Activated naive CD4-positive, alpha-beta T cell treated with anti-CD3 and anti-CD28 coated beads, Interleukin-2, amount 10 ng/mL, durations not matched to agents 7 days and 5 days (primary cell): ENCODE data around the gene ZFP36L1.
A peak's percentile ranks its signal among the peaks of the same experiment; 100 is the strongest.

Experiments
- CTCF ChIA-PET: fragments of 350-600 bp; sonication (Branson Sonifier 250); formaldehyde crosslinking; loops from one replicate; lab custom pipeline; 2021; ENCODE audit warnings: antibody characterized with exemption; lab: Charles Lee
- DNase-seq: peaks from one replicate; pipeline ENCODE4 v3.0.0-alpha.2; 2020
- H3K27ac Mint-ChIP-seq: one replicate; pipeline ENCODE4 v1.8.0; 2021; ENCODE audit warnings: mild to moderate bottlenecking, moderate library complexity, mixed read lengths
- H3K27me3 Mint-ChIP-seq: one replicate; pipeline ENCODE4 v1.8.0; 2021; ENCODE audit warnings: mild to moderate bottlenecking, mixed read lengths
- H3K36me3 Mint-ChIP-seq: one replicate; pipeline ENCODE4 v1.8.0; 2021; ENCODE audit warnings: mixed read lengths
- H3K4me1 Mint-ChIP-seq: one replicate; pipeline ENCODE4 v1.8.0; 2021; ENCODE audit warnings: mixed read lengths
- H3K4me3 Mint-ChIP-seq: one replicate; pipeline ENCODE4 v1.8.0; 2021; ENCODE audit warnings: mild to moderate bottlenecking, moderate library complexity, mixed read lengths
- H3K9me3 Mint-ChIP-seq: one replicate; pipeline ENCODE4 v1.8.0; 2021; ENCODE audit warnings: mixed read lengths

ZFP36L1 gene

DNA sequence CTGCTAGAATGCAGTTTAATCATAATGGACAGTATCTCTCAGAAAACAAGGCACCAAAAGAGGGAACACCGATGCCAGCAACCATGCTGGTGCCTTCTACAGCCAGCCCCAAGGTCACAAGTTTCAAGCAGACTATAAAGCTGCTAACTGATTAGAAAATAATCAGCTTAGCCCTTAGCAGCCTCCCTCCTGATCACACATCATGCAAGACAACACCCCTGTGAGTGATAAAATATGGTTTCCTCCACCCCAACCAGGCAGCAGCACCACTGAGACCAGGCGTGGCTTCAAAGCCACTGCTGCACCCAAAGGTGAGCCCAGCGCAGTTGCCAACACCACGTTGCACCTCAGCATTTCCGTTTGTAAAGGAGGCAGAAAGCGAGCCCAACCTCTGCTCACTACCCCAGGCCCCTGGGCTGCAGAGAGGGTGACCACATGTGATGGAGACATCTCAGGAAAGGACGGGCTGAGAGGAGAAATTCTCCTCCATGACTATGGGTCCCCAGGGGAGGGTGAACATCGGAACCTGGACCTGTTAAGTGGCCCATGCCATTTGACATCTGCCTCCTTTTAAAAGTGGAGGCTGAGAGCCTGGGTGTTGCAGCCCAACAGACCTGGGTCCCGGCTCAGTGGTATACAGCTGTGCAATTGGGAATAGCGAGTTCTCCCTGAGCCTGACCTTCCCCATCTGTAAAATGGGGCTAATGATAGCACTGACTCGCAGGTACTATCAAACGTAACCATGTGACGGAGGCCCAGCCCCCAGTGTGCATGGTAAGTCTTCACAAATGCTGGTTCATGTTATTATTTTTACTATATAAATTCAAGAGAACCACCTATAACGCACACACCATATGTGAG is 11.5 kb downstream of the ZFP36L1 start:
- peak overlapping the region; percentile 77 for H3K4me3 Mint-ChIP-seq
- peak overlapping the region; percentile 99 for H3K27ac Mint-ChIP-seq
- no peaks in the 10 kb centered on the region for H3K27me3 Mint-ChIP-seq
- no peaks in the 10 kb centered on the region for H3K9me3 Mint-ChIP-seq
- CTCF ChIA-PET = interaction anchor here (1.0 to 2.4 kb wide), 12 partner anchors 9 to 532 kb away, joined by 3 to 8 read pairs (median 4); no protein-coding TSS in a partner anchor
- peak; percentile 87 for DNase-seq
- peaks cover 83% of the 10 kb centered on the region for H3K4me1 Mint-ChIP-seq
- H3K36me3 Mint-ChIP-seq = peaks cover 9% of the 10 kb centered on the region

DNA sequence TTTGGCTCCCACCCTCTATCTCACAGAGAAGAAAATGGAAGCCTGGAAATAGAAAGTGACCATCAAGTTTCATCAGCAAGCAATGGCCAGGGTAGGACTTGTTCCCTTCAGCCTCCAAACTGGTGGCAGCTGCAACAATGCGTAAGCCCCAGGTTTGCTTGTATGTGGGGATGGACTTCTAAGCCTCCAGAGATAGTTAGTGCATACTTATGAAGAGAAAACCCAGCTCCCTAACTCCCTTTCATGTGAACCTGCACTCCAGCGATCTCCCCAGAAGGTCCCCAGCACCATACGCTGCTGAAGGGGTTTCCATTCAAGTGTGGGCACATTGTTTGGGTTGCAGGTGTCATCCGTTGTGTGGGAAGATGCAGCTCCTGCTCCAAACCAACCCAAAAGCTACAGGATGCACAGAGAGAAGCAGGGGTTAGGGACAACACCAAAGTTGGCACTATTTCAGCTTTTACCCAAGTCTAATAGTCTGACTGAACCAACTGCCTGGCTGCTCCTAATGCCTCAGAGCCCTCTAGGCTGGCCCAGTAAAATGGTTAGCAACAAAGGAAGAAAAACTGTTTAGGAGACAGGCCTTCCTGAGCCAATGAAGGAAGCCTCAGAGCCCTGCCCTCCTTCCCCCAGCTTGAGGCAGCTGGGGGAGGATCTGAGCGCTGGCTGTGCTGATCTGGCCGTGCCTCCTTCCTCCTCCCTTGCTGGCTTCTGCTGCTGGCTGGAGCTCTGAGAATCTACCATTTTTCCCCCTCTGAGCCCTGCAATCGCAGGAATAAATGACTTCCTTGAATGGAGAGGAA is 12.3 kb downstream of the ZFP36L1 start:
- peak overlapping the region; percentile 99 for H3K27ac Mint-ChIP-seq
- H3K9me3 Mint-ChIP-seq = peaks cover 3% of the 10 kb centered on the region
- H3K27me3 Mint-ChIP-seq = no peaks in the 10 kb centered on the region
- H3K36me3 Mint-ChIP-seq = peaks cover 7% of the 10 kb centered on the region
- peak overlapping the region; percentile 77 for H3K4me3 Mint-ChIP-seq
- DNase-seq = peak; percentile 72
- H3K4me1 Mint-ChIP-seq = peaks cover 79% of the 10 kb centered on the region
- CTCF ChIA-PET = interaction anchor here (0.7 to 3.0 kb wide), 13 partner anchors 8 to 531 kb away, joined by 3 to 16 read pairs (median 4); no protein-coding TSS in a partner anchor

DNA sequence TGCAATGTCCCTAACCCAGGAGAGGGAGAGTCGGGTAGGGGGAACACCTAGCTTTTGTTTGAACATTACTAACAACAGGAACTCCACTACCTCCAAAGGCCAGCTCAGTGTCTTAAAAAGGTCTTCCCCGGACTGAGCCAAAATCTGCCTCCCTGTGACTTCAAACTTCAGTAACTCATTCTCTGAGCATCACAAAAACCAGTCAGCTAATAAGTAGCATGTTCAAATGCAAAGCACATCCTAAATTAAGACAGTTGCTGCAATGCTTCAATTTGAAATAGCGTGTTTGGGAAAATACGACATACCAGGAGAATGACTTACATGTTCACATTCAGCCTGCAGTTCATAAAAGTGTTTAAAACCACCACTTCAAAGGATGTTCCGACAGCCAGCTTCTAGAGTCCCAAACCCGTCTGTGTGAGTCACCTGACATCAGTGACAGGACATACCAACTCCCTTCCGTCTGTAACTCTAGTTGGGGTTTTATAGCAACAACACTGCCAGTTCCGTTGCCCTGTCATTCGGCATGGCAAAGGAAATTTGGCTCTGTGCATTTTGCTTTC is 13.0 kb downstream of the ZFP36L1 start:
- peaks cover 7% of the 10 kb centered on the region for H3K36me3 Mint-ChIP-seq
- CTCF ChIA-PET = interaction anchor here (0.7 to 3.0 kb wide), 12 partner anchors 9 to 530 kb away, joined by 3 to 16 read pairs (median 4); no protein-coding TSS in a partner anchor
- H3K4me3 Mint-ChIP-seq = peak overlapping the region; percentile 77
- H3K27me3 Mint-ChIP-seq = no peaks in the 10 kb centered on the region
- peak overlapping the region; percentile 99 for H3K27ac Mint-ChIP-seq
- DNase-seq = peak; percentile 73
- peaks cover 10% of the 10 kb centered on the region for H3K9me3 Mint-ChIP-seq
- H3K4me1 Mint-ChIP-seq = peaks cover 76% of the 10 kb centered on the region

DNA sequence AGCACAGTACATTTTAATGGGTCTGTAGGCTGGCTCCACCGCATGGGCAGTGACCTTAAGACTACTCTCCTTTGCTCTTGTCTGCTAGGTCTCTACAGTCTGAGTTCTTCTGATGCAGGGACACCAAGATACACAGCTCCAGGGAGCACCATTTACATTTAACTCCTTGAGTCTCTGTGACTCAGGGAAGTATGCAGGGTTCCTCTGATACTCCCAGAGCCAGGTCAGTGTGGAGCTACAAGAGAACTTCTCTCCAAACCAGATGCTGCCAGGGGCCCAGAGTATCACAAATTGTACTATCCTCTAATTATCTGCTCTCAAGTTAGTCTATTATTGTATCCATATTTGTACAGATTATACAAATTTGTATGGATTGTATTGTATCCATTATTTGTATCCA is 15.2 kb downstream of the ZFP36L1 start:
- Mint-ChIP-seq H3K36me3 (peaks cover 14% of the 10 kb centered on the region), H3K4me3 (no peak overlapping the region), H3K9me3 (peaks cover 18% of the 10 kb centered on the region), H3K27ac (peak overlapping the region; percentile 3), H3K4me1 (peaks cover 75% of the 10 kb centered on the region), H3K27me3 (no peaks in the 10 kb centered on the region)
- CTCF ChIA-PET = no interaction called here
- DNase-seq = no peak

DNA sequence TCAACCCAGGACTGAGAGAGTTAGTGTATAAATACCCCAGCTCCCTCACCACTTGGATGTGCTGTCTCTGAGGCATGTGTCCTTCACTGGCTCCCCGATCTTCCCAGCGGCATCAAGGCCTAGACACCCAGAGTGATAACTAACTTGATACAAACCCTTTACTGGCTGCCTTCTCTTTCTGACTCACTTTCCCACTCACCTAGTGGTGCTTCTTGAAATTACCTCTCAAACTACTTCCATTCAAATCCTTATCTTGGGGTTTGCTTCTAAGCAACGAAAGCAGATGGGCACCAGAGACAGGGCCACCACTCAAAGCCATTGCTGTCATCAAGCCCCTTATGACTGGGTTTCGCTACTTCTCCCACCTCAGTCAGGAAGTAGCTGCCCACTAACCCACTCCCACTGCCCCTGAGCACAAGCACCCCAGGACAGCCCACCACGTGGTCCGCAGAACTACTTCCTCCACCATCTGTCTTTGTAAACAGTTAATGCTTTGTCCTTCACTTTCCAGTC is 17.2 kb downstream of the ZFP36L1 start:
- Mint-ChIP-seq H3K27ac (no peak overlapping the region), H3K4me1 (peaks cover 75% of the 10 kb centered on the region), H3K9me3 (peaks cover 18% of the 10 kb centered on the region), H3K27me3 (no peaks in the 10 kb centered on the region), H3K36me3 (peaks cover 16% of the 10 kb centered on the region), H3K4me3 (no peak overlapping the region)
- DNase-seq = peak; percentile 16
- CTCF ChIA-PET = interaction anchor here (0.7 to 1.3 kb wide), 5 partner anchors 8 to 523 kb away, joined by 3 to 4 read pairs (median 3); no protein-coding TSS in a partner anchor

DNA sequence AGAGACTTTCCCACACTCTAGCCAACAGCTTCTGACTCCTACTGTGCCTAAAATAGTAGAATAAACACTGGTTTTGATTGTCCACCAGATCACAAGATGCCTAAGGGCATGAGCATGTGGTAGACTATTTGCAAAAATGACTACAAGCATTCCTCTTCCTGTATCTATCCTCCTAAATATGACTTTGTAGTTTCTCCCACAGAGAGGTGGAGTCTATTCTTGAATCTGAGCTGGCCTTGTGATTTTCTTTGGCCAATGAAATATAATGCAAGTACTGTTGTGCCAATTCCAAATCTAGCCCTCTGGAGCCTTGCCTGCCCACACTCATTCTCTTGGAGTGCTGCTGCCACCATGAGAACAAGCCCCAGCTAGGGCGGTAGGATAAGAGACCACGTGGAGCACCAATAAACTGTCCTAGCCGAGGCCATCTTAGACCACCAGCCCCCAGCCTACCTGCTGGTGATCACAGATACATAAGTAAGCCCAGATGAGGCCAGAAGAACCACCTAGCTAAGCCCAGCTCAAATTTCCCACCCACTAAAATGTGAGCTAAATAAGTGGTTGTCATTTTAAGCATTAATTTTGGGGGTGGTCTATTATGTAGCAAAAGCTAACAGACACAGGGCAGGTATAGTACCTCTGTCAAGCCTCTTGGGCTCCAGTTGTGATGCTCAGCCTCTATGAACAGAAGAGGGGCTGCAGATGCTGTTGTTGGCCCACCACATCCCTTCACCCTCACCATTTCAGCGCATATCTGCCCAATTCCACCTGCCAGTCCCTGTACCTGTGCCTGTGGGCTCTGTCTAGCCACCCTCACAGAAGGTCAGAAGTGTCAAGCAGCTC is 17.9 kb downstream of the ZFP36L1 start:
- no peak overlapping the region for H3K27ac Mint-ChIP-seq
- peaks cover 18% of the 10 kb centered on the region for H3K9me3 Mint-ChIP-seq
- DNase-seq = peak; percentile 10
- peaks cover 16% of the 10 kb centered on the region for H3K36me3 Mint-ChIP-seq
- peaks cover 74% of the 10 kb centered on the region for H3K4me1 Mint-ChIP-seq
- H3K4me3 Mint-ChIP-seq = no peak overlapping the region
- CTCF ChIA-PET = interaction anchor here (0.6 to 1.3 kb wide), 4 partner anchors 10 to 523 kb away, joined by 3 to 4 read pairs (median 3); no protein-coding TSS in a partner anchor
- no peaks in the 10 kb centered on the region for H3K27me3 Mint-ChIP-seq

DNA sequence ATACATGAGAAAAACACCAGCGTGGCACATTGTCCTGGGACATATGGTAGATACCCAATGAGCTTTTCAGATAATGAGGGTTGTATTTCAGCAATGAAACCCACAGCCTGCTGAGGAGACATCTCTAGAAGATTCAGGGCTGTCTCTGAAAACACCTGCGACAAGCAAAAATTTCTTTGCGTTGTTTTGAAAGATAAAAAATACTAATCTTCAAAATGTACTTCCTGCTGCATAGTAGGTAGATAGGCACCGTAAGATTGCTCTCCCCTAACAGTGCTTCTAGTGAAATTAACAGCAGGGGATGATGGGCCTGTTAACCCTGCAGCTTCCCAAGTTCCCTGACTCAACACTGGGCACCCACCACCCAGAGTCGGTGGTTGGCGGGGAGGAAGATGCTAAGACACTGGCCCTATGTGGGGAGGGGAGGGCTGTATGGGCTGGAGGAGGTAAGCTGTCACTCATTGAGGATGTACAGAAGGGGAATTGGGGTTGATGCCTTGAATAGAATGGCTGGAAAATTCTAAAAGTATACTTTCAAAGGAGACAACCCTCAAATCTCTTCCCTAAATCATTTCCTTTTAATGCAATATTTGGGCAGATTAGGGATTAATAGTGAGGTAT is 20.0 kb downstream of the ZFP36L1 start:
- peaks cover 16% of the 10 kb centered on the region for H3K36me3 Mint-ChIP-seq
- no peak overlapping the region for H3K4me3 Mint-ChIP-seq
- H3K27ac Mint-ChIP-seq = peak overlapping the region; percentile 75
- H3K27me3 Mint-ChIP-seq = peaks cover 4% of the 10 kb centered on the region
- peak; percentile 14 for DNase-seq
- CTCF ChIA-PET = interaction anchor here (1.1 to 1.7 kb wide), 2 partner anchors 16 to 21 kb away, joined by 4 to 8 read pairs; no protein-coding TSS in a partner anchor
- peaks cover 52% of the 10 kb centered on the region for H3K4me1 Mint-ChIP-seq
- H3K9me3 Mint-ChIP-seq = peaks cover 18% of the 10 kb centered on the region

DNA sequence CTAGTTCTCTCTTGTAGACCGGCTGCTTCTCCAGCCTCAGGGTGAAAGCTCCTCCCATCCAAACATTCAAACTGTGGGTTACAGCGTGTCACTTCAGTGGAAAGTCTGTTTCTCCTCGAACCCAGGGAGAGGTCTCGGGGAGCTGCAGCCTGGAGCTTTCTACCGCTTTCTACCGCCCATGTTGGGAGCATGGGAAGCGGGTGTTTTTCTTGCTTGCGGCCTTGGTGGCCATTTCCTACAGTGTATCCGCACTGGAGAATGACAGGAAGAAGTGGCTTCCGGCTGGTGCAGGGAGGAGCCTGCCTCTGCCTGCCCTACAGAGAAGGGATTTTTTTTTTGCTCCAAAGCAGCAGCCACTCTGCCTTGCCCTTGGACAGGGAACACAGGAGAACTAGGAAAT is 21.2 kb downstream of the ZFP36L1 start:
- peaks cover 54% of the 10 kb centered on the region for H3K4me1 Mint-ChIP-seq
- CTCF ChIA-PET = interaction anchor here (0.7 to 1.3 kb wide), 3 partner anchors 11 to 45 kb away, joined by 3 to 8 read pairs (median 4); no protein-coding TSS in a partner anchor
- peaks cover 4% of the 10 kb centered on the region for H3K27me3 Mint-ChIP-seq
- peaks cover 16% of the 10 kb centered on the region for H3K36me3 Mint-ChIP-seq
- peaks cover 18% of the 10 kb centered on the region for H3K9me3 Mint-ChIP-seq
- H3K4me3 Mint-ChIP-seq = peak overlapping the region; percentile 46
- peak overlapping the region; percentile 12 for H3K27ac Mint-ChIP-seq
- peak; percentile 64 for DNase-seq

DNA sequence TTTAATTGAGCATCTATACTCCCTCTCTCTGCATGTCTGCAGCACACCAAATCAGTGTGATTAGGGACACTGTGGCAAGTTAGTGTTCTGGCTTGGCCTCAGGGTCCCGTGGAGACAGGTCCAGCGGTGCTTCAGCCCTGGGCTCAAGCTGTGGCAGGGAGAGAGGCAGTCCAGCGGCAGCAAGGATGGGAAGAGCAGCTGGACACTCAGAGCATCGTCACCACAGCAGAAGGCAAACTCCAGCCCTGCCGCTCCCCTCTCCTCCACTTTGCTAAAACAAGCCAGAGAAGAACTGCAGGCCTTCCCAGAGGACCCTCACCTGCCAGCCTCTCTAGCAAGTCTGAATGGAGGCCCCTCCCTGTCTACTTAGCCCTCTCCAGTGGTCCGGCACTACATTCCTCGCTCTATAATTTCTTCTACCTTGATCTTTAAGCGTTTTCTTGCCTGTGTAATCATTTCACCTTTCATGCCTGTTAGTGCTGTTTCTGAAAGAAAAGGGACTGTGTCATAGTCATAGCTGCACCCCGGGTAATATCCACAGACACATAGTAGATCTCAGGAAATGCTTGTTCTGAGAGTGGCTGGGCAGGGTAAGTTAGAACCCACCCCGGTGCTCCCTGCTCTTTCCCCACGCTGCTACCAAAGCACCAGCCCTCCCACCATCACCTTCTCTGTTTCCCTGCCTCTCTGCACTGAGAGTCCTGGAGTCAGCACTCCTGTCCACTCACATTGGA is 22.1 kb downstream of the ZFP36L1 start:
- Mint-ChIP-seq H3K36me3 (peaks cover 14% of the 10 kb centered on the region), H3K4me1 (peaks cover 58% of the 10 kb centered on the region), H3K27me3 (peaks cover 10% of the 10 kb centered on the region), H3K27ac (peak overlapping the region; percentile 12), H3K4me3 (no peak overlapping the region), H3K9me3 (peaks cover 17% of the 10 kb centered on the region)
- DNase-seq = peak; percentile 14
- CTCF ChIA-PET = interaction anchor here (1.3 kb wide), 2 partner anchors 19 to 46 kb away, joined by 4 to 5 read pairs; no protein-coding TSS in a partner anchor

DNA sequence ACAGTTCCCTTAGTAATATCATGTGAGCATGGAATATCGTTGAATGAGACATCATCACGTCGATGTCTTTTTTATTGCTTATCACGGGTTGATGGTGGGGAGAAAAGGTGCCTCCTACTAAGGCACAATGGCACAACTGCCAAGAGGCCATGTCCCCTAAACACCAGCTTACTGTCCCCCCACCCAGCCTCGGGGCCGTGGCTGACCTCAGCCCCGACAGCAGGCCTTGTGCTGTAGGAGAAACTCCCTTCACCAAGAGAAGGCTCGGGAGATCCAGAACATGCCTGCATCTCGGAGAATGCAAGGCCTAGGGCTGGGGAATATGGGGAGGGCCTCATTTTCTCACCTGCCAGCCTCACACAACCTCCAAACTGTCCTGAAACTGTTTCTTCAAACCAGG is 22.8 kb downstream of the ZFP36L1 start:
- peaks cover 9% of the 10 kb centered on the region for H3K36me3 Mint-ChIP-seq
- H3K27me3 Mint-ChIP-seq = peaks cover 10% of the 10 kb centered on the region
- H3K4me3 Mint-ChIP-seq = no peak overlapping the region
- H3K4me1 Mint-ChIP-seq = peaks cover 59% of the 10 kb centered on the region
- H3K27ac Mint-ChIP-seq = no peak overlapping the region
- peaks cover 10% of the 10 kb centered on the region for H3K9me3 Mint-ChIP-seq
- peak; percentile 1 for DNase-seq
- CTCF ChIA-PET = interaction anchor here (1.3 kb wide), 1 partner anchor 19 kb away, joined by 5 read pairs; no protein-coding TSS in a partner anchor

DNA sequence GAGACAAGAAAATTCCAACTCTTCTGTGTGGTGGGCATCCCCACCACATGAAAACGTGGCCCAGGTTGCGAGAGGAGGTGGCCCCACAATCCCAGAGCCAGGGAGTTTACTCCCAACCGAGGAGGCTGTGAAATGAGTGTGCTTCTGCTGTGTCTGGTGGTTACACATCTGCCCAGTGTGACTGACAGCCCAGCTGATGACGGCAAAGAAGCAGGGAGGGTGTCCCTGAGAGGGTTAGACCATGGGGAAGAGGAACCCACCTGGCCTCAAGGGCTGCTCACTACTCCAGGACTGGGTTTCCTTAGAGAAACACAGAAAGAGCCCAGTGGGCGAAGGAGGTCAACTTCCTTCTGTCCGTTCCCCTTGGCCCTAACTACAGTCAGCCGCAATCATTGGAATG is 24.6 kb downstream of the ZFP36L1 start:
- CTCF ChIA-PET = interaction anchor here (1.2 to 1.3 kb wide), 3 partner anchors 8 to 22 kb away, joined by 3 to 7 read pairs (median 3); no protein-coding TSS in a partner anchor
- DNase-seq = peak; percentile 12
- no peak overlapping the region for H3K4me3 Mint-ChIP-seq
- peaks cover 6% of the 10 kb centered on the region for H3K36me3 Mint-ChIP-seq
- peaks cover 51% of the 10 kb centered on the region for H3K4me1 Mint-ChIP-seq
- H3K27me3 Mint-ChIP-seq = peaks cover 12% of the 10 kb centered on the region
- peaks cover under 1% of the 10 kb centered on the region for H3K9me3 Mint-ChIP-seq
- no peak overlapping the region for H3K27ac Mint-ChIP-seq

DNA sequence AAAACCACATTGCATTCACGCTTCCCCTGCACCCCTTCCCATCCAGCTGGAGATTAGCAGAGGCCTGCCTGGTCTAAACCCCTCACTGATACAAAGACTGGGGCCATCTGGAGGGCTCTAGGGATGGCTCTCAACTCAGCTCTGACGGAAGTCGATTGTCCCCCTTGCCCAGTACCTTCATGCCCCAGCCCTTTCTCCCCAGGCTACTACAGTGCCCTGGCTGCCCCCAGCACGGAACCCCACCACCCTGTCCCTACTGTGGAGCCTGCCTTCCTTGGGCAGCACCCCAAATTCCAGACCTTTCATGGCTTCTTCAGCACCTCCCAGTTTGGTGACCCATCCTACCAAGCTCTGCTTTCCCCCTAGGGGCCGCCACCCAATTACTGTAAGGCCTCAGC is 25.6 kb downstream of the ZFP36L1 start:
- peaks cover 41% of the 10 kb centered on the region for H3K4me1 Mint-ChIP-seq

More for the DNA sequence above, 25.6 kb downstream of the ZFP36L1 start:
- no peak overlapping the region for H3K27ac Mint-ChIP-seq
- H3K27me3 Mint-ChIP-seq = peaks cover 17% of the 10 kb centered on the region
- CTCF ChIA-PET = interaction anchor here (1.2 to 1.3 kb wide), 3 partner anchors 9 to 23 kb away, joined by 3 to 7 read pairs (median 3); no protein-coding TSS in a partner anchor
- peaks cover 2% of the 10 kb centered on the region for H3K36me3 Mint-ChIP-seq
- no peak for DNase-seq
- no peaks in the 10 kb centered on the region for H3K9me3 Mint-ChIP-seq
- no peak overlapping the region for H3K4me3 Mint-ChIP-seq
